LNCaP clone FGC (cell line): ENCODE data around the gene HAGH.

Source experiments
- DNase-seq: peaks from one replicate; pipeline ENCODE4 v3.0.0-alpha.2; 2011; ENCODE audit warnings: low read depth
- H3K4me3 ChIP-seq: 2 replicates; pipeline ENCODE4 v1.5.1; 2011; ENCODE audit warnings: mild to moderate bottlenecking, low read depth, low read length, control low read depth
- CTCF ChIP-seq: IDR thresholded peaks from 2 replicates; pipeline ENCODE4 v1.5.1; 2012; ENCODE audit warnings: mild to moderate bottlenecking; ENCODE audit not compliant: control insufficient read depth, insufficient read depth; ENCODE audit errors: extremely low read depth

HAGH gene

GRCh38 chr16:1794908-1795666 lies 31.5 kb downstream of the HAGH start:
- H3K4me3 ChIP-seq: no peak overlapping the region
- DNase-seq: no peak
- no peak for TF ChIP-seq CTCF

GRCh38 chr16:1794221-1794871 lies 32.3 kb downstream of the HAGH start:
- no peak overlapping the region for H3K4me3 ChIP-seq
- DNase-seq: no peak
- TF ChIP-seq CTCF: no peak

- no peak within 1 kb of the TSS for H3K4me3 ChIP-seq
- no peak for TF ChIP-seq CTCF
- no peak for DNase-seq
These were observed 32.9 kb downstream of the HAGH start, which contains the start of gene IGFALS for GRCh38 chr16:1793578-1794220. Gene IGFALS, minus strand, starts transcription at chr16:1793705. Its CDS starts 53 bp downstream, at chr16:1793652.

GRCh38 chr16:1792836-1793577 lies 33.6 kb downstream of the HAGH start:
- no peak for TF ChIP-seq CTCF
- H3K4me3 ChIP-seq: no peak overlapping the region
- no peak for DNase-seq

GRCh38 chr16:1791943-1792812 lies 34.4 kb downstream of the HAGH start:
- no peak overlapping the region for H3K4me3 ChIP-seq
- no peak for TF ChIP-seq CTCF

GRCh38 chr16:1791256-1791942 lies 35.2 kb downstream of the HAGH start:
- no peak for DNase-seq
- H3K4me3 ChIP-seq: no peak overlapping the region
- no peak for TF ChIP-seq CTCF

More at GRCh38 chr16:1791943-1792812, 34.4 kb downstream of the HAGH start:
- no peak for DNase-seq
